IPS DF 19.7 (cell line): Measurements from ENCODE around the gene PROC.

ENCODE experiments used
- DNase-seq: peaks from one replicate; pipeline ENCODE4 v3.0.0-alpha.2; 2013; ENCODE audit warnings: low read depth, low spot score

Gene PROC

GRCh38 chr2:127413782-127414637 is 4.2 kb upstream of the PROC start:
- DNase-seq, result no peak

GRCh38 chr2:127414638-127415592 is 3.3 kb upstream of the PROC start:
- DNase-seq, result no peak

DNA sequence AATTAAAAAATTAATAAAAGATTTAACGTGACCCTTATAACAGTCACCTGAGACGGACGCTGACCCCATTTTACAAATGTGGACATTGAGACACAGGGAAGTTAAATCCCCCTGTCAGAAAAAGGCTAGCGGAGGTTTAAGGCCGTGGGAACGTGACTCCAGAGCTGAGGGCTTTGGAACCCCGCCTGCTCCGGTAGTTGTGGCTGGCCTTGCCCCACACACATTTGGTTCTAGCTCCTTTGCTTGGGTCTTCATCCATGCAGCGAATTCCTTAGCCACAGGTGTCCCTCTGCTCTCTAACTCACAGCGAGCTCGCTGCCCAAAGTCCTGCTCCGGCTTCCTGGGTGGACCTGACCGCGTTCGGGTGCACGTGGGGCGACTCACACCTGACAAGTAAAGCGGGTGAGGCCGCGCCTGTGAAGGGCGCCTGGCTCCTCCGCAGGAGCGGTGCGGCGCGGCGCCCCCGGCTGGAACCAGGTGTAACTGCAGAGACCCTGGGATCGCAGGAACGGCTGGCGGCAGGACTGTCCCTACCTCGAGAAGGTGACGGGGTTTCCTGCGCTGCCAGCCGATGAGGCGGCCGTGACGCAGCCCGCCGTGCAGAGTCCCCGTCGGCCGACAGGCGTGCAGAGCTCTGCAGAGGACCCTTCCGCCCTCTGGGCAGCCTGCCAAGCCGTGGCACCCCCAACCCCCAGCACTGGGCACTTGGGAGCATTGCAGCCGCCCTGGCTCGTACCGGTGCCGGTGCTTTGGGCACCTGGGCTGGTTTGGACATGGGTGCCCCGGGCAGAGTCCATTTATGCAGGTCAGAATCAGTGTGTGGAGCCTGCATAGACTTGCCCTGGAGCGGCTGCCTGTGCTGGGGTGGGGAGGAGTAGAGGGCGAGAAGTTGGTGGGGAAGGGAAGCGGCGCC is 2.4 kb upstream of the PROC start:
- no peak for DNase-seq

DNA sequence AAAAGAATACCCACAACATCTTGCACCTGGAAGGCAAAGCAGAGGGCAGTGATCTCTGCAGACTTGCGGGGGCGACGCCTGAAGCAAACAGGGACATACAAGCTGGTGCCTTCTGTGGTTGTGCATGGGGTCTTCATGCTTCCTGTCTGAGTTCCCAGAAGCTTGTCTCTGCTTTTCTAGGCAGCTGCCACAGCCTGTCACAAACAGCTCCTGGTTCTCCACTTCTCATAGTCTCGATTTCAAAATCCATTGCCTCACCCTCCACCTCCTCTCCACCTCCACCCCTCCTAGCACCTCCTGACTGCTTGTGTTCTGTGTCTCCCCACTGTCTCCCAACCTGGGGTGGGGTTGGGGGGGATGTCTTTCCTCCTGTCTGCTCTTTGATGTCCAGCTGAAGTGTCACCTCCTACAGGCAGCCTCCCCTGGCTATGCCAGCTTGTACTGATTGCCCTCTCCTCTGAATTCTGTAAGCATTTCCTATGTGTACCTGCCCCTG is 1.7 kb upstream of the PROC start:
- DNase-seq, result no peak

GRCh38 chr2:127417406-127417805 is 821 bp upstream of the PROC start:
- no peak for DNase-seq

GRCh38 chr2:127419112-127419430 is 844 bp downstream of the PROC start:
- DNase-seq, result no peak

- DNase-seq, result no peak
Observed at GRCh38 chr2:127419448-127420038, 1.3 kb downstream of the PROC start.

DNA sequence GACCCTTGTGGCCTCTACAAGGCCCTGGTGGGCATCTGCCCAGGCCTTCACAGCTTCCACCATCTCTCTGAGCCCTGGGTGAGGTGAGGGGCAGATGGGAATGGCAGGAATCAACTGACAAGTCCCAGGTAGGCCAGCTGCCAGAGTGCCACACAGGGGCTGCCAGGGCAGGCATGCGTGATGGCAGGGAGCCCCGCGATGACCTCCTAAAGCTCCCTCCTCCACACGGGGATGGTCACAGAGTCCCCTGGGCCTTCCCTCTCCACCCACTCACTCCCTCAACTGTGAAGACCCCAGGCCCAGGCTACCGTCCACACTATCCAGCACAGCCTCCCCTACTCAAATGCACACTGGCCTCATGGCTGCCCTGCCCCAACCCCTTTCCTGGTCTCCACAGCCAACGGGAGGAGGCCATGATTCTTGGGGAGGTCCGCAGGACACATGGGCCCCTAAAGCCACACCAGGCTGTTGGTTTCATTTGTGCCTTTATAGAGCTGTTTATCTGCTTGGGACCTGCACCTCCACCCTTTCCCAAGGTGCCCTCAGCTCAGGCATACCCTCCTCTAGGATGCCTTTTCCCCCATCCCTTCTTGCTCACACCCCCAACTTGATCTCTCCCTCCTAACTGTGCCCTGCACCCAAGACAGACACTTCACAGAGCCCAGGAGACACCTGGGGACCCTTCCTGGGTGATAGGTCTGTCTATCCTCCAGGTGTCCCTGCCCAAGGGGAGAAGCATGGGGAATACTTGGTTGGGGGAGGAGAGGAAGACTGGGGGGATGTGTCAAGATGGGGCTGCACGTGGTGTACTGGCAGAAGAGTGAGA is 2.0 kb downstream of the PROC start:
- DNase-seq, result no peak

GRCh38 chr2:127421116-127421800 is 3.0 kb downstream of the PROC start:
- no peak for DNase-seq

GRCh38 chr2:127421871-127422558 is 3.8 kb downstream of the PROC start:
- DNase-seq, result no peak

DNA sequence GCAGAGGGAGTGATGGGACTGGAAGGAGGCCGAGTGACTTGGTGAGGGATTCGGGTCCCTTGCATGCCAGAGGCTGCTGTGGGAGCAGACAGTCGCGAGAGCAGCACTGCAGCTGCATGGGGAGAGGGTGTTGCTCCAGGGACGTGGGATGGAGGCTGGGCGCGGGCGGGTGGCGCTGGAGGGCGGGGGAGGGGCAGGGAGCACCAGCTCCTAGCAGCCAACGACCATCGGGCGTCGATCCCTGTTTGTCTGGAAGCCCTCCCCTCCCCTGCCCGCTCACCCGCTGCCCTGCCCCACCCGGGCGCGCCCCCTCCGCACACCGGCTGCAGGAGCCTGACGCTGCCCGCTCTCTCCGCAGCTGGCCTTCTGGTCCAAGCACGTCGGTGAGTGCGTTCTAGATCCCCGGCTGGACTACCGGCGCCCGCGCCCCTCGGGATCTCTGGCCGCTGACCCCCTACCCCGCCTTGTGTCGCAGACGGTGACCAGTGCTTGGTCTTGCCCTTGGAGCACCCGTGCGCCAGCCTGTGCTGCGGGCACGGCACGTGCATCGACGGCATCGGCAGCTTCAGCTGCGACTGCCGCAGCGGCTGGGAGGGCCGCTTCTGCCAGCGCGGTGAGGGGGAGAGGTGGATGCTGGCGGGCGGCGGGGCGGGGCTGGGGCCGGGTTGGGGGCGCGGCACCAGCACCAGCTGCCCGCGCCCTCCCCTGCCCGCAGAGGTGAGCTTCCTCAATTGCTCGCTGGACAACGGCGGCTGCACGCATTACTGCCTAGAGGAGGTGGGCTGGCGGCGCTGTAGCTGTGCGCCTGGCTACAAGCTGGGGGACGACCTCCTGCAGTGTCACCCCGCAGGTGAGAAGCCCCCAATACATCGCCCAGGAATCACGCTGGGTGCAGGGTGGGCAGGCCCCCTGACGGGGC is 4.6 kb downstream of the PROC start:
- no peak for DNase-seq

- DNase-seq, result no peak
Observed at GRCh38 chr2:127423478-127423843, 5.2 kb downstream of the PROC start.

GRCh38 chr2:127423880-127424279 is 5.7 kb downstream of the PROC start:
- no peak for DNase-seq

DNA sequence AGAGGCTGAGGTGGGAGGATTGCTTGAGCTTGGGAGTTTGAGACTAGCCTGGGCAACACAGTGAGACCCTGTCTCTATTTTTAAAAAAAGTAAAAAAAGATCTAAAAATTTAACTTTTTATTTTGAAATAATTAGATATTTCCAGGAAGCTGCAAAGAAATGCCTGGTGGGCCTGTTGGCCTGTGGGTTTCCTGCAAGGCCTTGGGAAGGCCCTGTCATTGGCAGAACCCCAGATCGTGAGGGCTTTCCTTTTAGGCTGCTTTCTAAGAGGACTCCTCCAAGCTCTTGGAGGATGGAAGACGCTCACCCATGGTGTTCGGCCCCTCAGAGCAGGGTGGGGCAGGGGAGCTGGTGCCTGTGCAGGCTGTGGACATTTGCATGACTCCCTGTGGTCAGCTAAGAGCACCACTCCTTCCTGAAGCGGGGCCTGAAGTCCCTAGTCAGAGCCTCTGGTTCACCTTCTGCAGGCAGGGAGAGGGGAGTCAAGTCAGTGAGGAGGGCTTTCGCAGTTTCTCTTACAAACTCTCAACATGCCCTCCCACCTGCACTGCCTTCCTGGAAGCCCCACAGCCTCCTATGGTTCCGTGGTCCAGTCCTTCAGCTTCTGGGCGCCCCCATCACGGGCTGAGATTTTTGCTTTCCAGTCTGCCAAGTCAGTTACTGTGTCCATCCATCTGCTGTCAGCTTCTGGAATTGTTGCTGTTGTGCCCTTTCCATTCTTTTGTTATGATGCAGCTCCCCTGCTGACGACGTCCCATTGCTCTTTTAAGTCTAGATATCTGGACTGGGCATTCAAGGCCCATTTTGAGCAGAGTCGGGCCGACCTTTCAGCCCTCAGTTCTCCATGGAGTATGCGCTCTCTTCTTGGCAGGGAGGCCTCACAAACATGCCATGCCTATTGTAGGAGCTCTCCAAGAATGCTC is 6.6 kb downstream of the PROC start:
- no peak for DNase-seq

DNA sequence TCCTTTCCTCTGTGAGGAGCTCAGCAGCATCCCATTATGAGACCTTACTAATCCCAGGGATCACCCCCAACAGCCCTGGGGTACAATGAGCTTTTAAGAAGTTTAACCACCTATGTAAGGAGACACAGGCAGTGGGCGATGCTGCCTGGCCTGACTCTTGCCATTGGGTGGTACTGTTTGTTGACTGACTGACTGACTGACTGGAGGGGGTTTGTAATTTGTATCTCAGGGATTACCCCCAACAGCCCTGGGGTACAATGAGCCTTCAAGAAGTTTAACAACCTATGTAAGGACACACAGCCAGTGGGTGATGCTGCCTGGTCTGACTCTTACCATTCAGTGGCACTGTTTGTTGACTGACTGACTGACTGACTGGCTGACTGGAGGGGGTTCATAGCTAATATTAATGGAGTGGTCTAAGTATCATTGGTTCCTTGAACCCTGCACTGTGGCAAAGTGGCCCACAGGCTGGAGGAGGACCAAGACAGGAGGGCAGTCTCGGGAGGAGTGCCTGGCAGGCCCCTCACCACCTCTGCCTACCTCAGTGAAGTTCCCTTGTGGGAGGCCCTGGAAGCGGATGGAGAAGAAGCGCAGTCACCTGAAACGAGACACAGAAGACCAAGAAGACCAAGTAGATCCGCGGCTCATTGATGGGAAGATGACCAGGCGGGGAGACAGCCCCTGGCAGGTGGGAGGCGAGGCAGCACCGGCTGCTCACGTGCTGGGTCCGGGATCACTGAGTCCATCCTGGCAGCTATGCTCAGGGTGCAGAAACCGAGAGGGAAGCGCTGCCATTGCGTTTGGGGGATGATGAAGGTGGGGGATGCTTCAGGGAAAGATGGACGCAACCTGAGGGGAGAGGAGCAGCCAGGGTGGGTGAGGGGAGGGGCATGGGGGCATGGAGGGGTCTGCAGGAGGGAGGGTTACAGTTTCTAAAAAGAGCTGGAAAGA is 7.6 kb downstream of the PROC start:
- DNase-seq, result no peak
